NT2/D1 (cell line): ENCODE data around the gene C1orf116.

Experiments used
- SUZ12 ChIP-seq: IDR thresholded peaks from 2 replicates; pipeline ENCODE4 v1.6.1; 2011; ENCODE audit not compliant: insufficient read length, insufficient read depth; ENCODE audit errors: extremely low read depth
- YY1 ChIP-seq: IDR thresholded peaks from 2 replicates; pipeline ENCODE4 v1.6.1; 2011; ENCODE audit not compliant: insufficient read length, insufficient read depth

- no peak for TF ChIP-seq YY1
- TF ChIP-seq SUZ12: no peak
These were observed 46.2 kb downstream of the C1orf116 start for GRCh38 chr1:206986402-206986801.
